NCI-H1930 (cell line): ENCODE data around the gene CDK19.
A peak's percentile ranks its signal among the peaks of the same experiment; 100 is the strongest.

Source experiments
- DNase-seq, 2 experiments: peaks; one replicate each; lab custom pipeline; 2025; lab: John Stamatoyannopoulos, UW

CDK19 gene

DNA sequence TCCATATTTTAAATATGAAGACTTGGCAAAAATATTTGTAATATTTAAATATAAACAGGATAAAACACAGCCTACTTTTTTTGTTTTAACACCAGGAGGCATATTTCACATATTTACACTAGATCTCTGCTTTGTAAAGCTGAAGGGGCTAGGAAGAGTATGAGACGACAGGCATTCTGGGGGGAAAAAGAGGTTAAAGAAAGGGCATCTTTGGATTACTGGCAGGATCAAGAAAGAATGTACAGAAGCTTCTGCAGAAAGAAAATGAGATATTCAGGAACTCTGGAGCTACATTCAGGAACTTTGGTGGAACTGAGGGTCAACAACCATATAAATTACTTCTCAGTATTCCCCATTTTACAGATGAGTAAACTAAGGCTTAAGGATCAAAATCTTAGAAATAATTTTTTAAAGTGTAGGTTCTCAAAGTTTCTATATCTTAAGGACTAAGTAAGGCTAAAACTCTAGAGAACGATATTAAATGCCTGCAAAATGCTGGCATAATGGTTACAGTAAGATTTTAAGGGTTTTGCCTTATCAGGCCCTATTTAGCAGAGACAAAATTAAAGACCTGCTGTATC lies 156.5 kb downstream of the CDK19 start:
- no peak for DNase-seq

DNA sequence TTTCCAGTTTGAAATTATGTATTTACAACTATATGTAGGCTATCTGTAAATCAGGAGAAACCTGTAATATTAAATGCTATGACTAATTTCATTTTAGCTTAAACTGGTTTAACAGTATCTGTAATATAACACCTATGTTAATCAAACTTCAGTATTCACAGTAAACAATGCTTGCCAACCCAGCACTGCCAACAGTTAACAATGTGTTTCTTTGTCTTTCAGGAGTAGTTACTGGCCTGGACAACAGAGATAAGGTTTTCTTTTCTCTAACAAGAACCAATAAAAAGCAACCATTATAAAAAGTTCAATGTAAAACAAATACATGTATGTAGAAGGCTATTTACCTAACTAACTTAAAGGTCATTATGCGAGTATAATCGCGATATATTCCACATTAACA lies 158.8 kb downstream of the CDK19 start:
- no peak for DNase-seq

DNA sequence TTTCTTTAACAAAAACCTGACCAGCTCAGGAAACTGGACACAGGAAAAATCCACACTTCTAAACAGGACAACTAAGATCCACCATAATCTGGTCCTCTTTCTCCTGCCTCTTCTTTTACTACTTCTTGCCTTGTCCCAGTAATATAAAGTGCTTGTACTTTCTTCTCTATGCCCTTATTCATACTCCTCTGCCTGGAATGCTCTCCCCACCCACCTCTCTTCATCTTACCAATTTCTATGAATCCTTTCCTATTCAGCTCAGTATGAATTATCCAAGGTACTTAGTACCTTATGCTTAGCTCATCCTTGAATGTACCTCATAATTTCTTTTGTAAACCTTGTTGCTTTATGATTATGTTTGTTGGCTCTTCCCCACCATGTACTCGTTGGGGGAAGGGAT lies 159.4 kb downstream of the CDK19 start:
- DNase-seq: no peak

DNA sequence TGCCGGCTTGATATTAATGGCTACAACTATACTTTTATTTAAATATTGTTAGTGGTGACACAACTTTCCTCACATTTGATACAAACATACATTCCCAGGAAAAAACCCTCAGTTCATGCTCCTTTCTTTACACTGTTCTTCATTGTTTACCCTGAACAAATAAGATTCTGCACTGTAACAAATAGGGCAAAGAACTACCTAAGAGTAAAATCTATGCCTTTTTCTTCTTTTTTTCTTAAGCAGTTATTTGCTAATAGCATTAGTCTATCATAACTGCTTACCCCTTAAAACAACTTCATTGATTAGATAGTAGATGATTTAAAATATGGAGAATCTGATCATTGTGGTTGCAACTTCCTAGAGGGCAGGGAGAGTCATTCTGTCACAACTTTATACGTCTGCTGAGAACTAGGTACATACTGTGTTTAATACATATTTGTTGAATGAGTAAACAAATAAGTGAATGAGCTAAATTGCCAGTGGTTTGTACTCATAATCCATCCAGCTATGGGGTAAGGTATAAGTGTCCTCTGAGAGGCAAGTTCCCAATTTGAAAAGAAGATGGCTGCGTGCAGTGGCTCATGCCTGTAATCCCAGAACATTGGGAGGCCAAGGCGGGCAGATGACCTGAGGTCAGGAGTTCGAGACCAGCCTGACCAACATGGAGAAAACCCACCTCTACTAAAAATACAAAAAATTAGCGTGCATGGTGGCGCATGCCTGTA lies 161.0 kb downstream of the CDK19 start:
- peak in 1 of 2 experiments; percentile 14 for DNase-seq

DNA sequence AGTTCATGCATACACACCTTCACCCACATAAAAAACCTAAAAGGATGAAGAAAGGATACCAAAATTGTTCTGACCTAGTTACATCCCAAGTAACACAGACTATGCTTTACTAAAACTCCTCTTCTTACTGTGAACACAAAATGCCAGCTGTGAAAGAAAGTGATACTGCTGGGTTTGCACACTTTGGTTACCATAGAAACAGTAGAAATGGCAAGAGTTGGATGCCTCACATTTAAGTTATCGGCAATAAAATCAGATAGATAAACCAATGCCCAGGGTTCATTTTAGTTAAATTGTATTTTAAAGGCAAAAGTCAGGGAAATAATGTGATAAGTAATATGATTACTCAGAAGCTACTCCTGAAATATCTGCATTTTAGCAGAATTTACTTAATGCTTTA lies 161.9 kb downstream of the CDK19 start:
- DNase-seq: no peak

DNA sequence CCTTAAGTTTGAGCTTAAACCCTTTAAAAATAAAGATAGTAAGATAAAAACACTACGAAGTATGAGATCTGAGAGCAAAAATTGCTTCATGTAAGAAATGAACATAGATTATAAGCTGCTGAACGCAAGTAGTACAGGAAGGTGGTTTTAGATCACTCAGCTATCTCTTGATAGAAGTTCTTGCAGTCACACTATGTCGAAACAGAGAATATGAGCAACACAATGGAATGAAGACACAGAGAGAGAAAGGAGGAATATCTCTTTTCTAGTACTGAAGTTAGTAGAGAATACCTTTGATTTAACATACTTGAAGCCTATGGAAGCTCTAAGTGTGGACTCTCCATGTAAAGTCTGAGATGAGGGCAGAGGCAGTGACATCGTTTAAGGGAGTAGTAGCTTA lies 162.7 kb downstream of the CDK19 start:
- no peak for DNase-seq

DNA sequence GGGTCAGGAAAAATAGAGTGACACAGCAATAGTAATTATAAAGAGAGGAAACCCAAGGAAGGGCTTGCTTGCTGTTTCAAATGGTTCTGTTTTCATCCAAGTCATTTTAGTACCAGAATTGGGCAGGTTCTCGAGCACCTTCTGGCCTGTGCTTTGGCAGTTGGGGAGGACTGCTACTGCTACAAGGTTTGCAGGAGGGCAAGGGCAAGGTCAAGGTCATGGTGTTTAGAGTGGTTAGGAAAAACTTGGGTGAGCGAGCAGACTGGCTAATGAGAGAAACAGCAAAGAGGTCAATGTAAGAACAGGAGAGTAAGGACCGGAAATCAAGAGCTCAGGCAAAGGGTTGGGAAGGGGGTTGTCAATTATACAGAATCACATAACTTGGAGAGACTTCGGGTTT lies 164.5 kb downstream of the CDK19 start:
- DNase-seq: no peak

DNA sequence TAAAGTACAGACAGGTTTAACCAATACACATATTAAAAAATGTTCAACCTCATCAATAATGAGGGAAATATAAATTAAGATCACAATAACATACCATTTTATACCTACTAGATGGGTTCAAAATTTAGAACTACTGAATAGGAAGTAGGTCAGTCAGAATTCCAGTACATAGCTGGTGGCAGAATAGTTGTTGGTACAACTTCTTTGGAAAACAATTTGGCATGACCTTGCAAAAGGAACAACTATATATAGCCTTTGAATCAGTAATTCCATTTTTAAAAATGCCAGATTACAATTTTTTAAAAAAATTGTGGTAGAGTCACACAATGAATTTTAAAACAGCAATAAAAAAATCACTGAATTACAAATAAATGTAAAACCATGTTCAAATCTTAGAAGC lies 165.6 kb downstream of the CDK19 start:
- DNase-seq: no peak

DNA sequence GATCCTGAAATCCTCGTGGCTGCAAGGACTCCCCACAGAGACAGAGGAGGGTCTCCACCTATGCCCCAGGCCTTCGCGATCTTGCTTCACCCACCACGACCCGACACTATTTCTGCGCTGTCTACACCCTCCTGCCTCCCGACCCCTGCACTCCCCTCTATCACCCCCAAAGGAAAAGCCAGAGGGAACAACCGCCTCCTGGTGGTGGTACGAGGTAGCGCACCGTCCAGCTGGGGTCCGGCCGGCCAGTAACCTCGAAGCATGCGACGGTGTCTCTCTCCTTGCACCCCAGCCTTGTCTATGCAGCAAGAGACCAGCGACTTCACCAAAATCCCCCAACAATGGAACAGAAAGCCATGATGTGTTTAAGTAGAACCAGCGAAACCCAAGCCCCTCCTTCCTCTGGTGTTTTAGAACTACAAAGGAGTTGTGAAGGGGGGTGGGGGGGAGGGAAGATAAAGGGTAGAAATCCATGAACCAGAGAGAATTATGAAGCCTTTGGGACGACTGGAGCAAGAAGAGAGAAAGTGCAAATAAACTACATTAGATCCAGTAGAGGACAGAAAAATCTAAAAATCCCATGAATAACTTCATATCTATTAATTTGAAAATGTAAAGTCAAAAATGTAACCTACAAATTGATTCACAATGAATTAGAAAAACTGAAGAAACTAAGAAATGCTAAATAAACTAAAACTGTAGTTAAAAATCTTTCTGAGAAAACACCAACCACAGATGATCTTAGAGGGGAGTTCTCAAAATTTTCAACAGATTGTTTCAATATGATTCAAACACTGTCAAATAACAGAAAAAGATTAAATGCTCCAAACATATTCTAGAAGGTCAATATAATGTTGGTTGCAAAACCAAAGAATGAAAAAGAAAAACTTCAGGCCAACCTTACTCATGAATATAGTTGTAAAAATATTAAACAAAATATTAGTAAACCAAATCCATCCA lies 168.0 kb downstream of the CDK19 start:
- no peak for DNase-seq

DNA sequence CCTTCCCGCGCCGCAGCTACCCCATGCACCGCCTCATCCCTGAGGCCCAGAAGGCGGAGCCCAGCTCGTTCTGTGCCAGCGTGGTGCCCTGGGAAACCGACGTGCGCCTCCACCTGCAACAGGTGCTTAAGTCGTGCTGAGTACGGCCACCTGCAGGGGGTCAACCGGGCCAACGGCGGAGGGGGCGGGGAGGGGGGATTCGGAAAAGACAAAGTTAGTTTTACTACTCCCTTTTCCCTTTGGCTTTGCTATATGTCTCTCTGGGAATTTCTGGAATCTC lies 168.9 kb downstream of the CDK19 start:
- no peak for DNase-seq

DNA sequence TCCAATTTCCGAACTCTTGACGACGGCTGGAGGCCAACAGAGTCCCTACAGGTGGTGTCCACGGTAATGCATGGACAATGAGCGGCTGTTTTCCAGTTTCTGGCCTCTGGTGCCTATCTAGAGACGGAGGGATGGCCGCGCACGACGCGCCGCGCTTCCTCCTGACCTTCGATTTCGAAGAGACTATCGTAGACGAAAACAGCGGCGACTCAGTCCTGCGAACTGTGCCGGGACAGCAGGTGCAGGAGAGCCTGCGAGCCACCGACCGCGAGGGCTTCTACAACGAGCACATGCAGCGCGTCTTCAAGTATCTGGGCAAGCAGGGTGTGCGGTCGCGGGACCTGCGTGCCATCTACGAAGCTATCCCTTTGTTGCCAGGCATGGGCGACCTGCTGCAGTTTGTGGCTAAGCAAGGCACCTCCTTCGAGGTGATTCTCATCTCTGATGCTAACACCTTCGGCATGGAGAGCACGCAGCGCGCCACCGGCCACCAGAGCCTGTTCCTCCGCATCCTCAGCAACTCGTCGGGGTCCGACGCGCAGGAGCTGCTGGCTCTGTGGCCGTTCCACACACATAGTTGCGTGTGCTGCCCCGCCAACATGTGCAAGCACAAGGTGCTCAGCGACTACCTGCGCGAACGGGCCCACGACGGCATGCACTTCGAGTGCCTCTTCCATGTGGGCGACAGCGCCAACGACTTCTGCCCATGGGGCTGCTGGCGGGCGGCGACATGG lies 169.4 kb downstream of the CDK19 start:
- DNase-seq: no peak

DNA sequence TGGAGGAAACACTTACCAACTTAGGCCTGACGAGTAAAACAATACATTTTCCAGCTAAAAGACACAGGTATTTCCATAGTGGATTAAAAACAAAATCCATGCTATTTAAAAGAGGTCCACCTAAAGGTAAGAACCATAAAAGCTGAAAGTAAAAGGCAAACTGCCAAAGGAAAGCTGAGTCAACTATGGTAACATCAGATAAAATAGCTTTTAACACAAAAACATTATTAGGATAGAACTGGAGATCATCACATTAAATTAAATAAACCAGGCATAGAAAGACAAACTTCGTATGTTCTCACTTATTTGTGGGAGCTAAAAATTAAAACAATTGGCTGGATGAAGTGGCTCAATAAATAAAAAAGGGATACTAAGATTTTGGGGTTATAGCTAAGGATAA lies 172.1 kb downstream of the CDK19 start:
- DNase-seq: no peak

DNA sequence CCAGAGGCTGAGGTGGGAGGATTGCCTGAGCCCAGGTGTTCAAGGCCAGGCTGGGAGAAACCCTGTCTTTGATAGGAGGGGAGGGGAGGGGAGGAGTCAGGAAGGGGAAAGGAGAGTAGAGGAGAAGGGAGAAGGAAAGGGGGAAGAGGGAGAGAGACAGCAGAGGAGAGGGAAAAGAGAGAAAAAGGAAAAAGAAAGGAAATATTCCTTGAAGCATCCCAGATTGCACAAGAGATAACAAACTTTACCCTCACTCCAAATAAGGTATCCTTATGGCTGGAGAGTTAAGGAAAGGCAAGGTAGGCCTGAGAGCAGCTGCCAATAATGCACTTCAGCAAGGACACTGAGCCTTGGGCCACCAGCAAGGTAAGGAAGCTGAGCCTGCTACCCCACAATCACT lies 172.6 kb downstream of the CDK19 start:
- no peak for DNase-seq

DNA sequence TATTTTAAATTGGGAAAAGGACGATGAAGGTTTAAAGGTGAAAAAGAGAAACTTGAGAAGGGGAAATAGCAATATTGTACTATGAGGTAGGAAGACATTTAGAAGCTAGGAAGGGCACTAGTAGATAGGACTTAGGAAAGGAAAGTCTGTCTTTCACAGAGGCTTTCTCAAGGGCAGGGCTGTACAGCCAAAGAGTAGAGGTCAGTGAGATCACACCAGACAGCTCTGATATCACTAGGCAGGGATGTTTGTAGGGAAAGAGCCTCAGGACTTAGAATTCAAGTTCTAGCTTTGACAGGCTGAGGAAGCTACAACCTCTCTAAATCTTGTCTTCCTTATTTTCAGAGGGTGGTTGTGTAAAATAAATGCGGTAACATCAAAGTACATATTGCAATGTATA lies 178.5 kb downstream of the CDK19 start:
- DNase-seq: no peak

DNA sequence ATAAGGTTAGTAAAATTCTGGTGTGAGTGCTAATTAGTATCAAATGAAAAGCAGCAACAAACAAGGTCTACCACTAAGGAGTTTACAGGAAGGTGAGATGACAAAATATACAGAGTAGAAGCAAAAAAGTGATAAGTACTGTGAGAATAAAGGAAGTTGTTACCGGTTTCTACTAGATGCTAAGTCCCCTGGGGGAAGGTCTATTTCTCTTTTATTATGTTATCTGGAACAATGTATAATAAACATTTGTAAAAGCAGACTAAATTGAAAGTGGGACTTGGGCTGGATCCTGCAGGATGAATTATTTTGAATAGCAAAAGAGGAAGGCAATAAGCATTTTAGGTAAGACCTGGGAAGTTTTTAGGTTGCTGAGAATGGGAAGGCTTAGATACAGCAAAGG lies 180.2 kb downstream of the CDK19 start:
- no peak for DNase-seq

DNA sequence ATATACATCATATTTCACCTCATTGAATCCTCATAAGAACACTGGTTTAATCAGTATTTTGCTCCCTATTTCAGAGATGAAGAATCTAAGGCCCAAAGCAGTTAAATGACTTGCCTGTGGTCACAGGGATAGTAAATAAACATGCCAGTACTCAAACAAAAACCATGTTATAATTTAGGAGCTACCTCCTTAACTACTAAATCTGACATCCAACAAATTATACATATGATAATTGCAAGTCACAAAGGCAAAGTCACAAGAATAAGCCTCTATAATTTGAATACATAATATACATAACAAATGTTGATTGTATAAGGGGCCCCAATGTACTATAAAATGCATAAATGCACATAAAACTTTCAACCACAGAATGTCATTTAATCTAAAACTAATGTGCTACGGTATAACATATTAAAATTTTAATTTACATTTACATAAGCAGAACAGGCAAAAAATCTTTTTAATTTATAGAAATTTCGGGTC lies 181.5 kb downstream of the CDK19 start:
- no peak for DNase-seq

DNA sequence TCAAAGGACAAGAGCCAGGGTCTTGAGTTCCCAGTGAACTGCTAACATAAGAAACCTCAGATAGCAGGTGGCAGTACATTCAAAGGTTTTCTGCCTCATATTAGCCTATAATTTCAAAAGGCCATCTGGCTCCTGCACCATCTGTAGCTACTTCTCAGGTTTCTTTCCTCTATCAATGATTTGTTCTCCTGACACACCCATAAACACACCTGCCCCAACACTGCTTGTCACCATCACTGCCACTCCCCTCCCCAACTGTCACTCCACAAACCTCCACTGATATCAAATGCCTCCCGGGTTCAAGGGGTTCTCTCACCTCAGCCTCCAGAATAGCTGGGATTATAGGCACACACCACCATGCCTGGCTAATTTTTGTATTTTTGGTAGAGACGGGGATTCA lies 186.1 kb downstream of the CDK19 start:
- DNase-seq: no peak

DNA sequence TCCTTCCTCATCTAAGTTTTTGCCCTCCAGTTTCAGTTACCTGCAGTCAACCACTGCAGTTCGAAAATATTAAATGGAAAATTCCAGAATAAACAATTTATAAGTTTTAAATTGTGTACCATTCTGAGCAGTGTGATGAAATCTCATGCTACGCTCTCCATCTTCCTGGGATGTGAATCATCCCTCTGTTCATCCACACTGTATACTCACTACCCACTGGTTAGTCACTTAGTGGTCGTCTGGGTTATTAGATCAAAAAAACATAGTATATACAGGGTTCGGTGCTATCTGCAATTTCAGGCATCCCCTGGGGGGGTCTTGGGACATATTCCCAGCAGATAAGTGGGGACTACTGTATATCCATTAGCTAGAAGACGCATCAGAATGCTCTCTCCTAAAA lies 186.9 kb downstream of the CDK19 start:
- DNase-seq: no peak

DNA sequence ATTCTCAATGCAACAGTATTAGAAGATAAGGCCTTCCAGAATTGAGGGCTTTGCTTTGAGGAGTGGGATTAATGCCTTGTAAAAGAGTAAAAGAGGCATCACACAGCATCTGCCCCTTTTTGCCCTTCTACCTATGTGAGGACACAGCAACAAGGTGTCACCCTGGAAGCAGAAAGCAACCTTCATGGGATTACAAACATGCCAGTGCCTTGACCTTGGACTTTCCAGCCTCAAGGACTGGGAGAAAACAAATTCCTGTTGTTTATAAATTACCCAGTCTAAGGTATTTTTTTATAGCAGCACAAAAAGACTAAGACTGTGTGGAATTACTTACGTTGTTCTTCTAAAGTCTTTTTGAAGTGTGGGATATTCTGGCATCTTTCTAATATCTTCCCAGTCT lies 188.8 kb downstream of the CDK19 start:
- DNase-seq: no peak

DNA sequence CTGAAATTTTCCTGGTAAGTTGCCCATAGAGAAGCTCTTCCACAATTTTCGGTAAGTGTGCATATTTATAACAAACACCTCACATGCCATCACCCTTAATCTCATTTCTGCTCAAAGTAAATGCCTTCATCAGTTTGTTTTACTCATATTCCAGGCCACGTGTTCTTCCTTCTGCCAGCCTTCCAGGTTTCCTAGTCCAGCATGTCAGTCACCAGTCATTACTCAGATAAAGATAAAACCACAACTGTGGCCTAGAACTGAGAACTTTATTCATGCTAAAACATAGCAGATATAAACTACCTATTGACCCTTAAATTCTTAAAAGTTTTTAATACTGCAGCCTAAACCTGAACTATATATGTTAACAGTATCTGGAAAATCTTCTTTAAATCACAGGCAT lies 189.4 kb downstream of the CDK19 start:
- no peak for DNase-seq

DNA sequence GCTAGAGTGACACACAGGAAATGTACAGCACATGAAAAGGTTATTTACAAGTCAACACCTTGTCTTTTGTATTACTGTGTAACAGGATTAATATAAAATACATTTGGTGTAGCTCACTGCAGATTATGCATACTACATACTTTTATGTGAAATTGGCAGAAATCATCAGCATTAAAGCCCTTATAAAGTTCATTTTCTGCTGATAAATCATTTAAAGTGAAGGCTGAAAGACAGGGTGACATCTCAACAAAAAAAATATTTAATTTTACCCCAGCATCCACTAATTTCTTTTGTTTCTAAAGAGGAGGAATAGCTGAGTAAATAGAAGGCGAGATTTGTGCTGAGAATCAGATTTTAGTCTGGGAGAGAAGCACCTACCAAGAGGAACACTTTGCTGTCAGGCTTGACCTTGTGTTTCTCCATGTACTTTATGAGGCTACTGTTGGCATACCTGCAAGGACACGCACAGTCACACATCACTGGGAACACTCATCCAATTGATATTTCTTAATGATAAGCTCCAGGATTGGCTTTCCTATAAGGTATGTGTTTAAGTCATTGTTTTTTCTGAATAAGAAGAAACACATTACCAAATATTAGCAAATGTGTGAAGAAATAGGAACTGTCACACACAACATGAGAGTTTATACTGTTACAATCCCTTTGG lies 192.2 kb downstream of the CDK19 start:
- no peak for DNase-seq

DNA sequence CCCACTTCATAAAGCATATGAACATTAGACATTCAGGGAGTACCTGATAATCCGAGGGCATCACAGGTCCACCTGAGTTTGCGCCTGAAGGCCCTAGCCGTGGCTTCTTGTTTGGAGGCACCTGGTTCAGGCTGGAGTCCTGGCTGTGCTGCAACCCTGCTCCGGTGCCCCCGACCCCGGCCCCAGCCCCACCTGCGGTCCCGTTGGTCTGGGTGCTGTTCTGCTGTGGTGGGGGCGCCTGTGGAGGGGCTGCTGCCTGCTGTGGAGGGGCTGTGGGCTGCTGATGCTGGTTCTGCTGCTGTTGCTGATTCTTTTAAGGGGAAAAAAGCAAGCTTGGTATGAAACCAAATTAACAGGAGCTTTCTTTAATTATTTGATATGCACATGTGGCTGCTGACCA lies 194.2 kb downstream of the CDK19 start:
- DNase-seq: no peak
